H1 (cell line): ENCODE measurements around the gene BPIFA2. TPM values are rescaled to one million over a fixed set of nuclear protein-coding genes. Genes with fewer than 3 reads are reported as not detected.

Experiments
- CTCF ChIA-PET: fragments of 300-600 bp; sonication (Branson Sonifier 250); formaldehyde crosslinking; loops from one replicate; lab custom pipeline; 2021; ENCODE audit not compliant: partially characterized antibody; lab: Charles Lee
- POLR2A ChIA-PET: fragments of 300-600 bp; sonication (Branson Sonifier 250); formaldehyde crosslinking; loops from one replicate; lab custom pipeline; 2021; ENCODE audit warnings: inconsistent platforms; ENCODE audit not compliant: partially characterized antibody; lab: Charles Lee
- DNase-seq, 2 experiments: peaks; one replicate each; pipeline versions ENCODE4 v3.0.0 to v3.0.0-alpha.2; 2010 to 2022; ENCODE audit warnings: low spot score in 2 of 2, low read depth in 1 of 2, mixed read lengths in 1 of 2
- FAIRE-seq: peaks from 2 replicates; lab custom pipeline; 2011; peaks lifted over from hg19 to GRCh38; lab: Jason Lieb, UNC
- H2AFZ ChIP-seq: 2 replicates; pipeline ENCODE4 v1.8.1; 2012; ENCODE audit warnings: low read length, inconsistent platforms
- H2AK5ac ChIP-seq: 2 replicates; pipeline ENCODE4 v1.6.1; 2013; ENCODE audit warnings: low read depth, low read length
- H2BK120ac ChIP-seq: replicated peaks from 2 replicates; pipeline ENCODE3; 2013; ENCODE audit warnings: low read depth, low read length, inconsistent platforms
- H2BK12ac ChIP-seq: 2 replicates; pipeline ENCODE4 v1.6.1; 2013; ENCODE audit warnings: low read depth, low read length
- H2BK15ac ChIP-seq: 2 replicates; pipeline ENCODE4 v1.6.1; 2013; ENCODE audit warnings: low read length
- H2BK20ac ChIP-seq: 2 replicates; pipeline ENCODE4 v1.6.1; 2013; ENCODE audit warnings: low read length
- H2BK5ac ChIP-seq: 2 replicates; pipeline ENCODE4 v1.6.1; 2013; ENCODE audit warnings: low read depth, low read length
- H3K14ac ChIP-seq: 2 replicates; pipeline ENCODE4 v1.6.1; 2013; ENCODE audit warnings: inconsistent platforms; ENCODE audit not compliant: insufficient read length
- H3K18ac ChIP-seq: 2 replicates; pipeline ENCODE4 v1.6.1; 2013; ENCODE audit warnings: low read length; ENCODE audit errors: extremely low read depth
- H3K23ac ChIP-seq: 2 replicates; pipeline ENCODE4 v1.6.1; 2013; ENCODE audit warnings: inconsistent platforms; ENCODE audit not compliant: insufficient read length
- H3K23me2 ChIP-seq: 2 replicates; pipeline ENCODE4 v1.6.1; 2013; ENCODE audit warnings: low read depth, low read length
- H3K27ac ChIP-seq: 2 replicates; pipeline ENCODE4 v1.6.1; 2011; ENCODE audit warnings: low read depth, low read length, inconsistent platforms
- H3K27me3 ChIP-seq, 4 experiments: replicated peaks in 1 of 4; 1 replicate in 1 of 4; 2 replicates in 3 of 4; pipeline versions ENCODE4 v1.6.1 to v1.8.1; 2011 to 2013; ENCODE audit warnings: low read length in 3 of 4, mild to moderate bottlenecking in 3 of 4, inconsistent platforms in 2 of 4, mixed read lengths in 2 of 4, moderate library complexity in 1 of 4; ENCODE audit not compliant: control insufficient read depth in 3 of 4, insufficient read depth in 3 of 4; ENCODE audit errors: extremely low read depth in 1 of 4
- H3K36me3 ChIP-seq, 4 experiments: 2 replicates each; pipeline versions ENCODE4 v1.6.1 to v1.8.1; 2011 to 2013; ENCODE audit warnings: mild to moderate bottlenecking in 4 of 4, low read length in 3 of 4, moderate library complexity in 2 of 4, control low read depth in 1 of 4, inconsistent platforms in 1 of 4; ENCODE audit not compliant: insufficient read depth in 4 of 4, control insufficient read depth in 2 of 4
- H3K4ac ChIP-seq: replicated peaks from 2 replicates; pipeline ENCODE3; 2013; ENCODE audit warnings: low read length, low read depth, mixed read lengths, inconsistent platforms; ENCODE audit not compliant: insufficient read length
- H3K4me1 ChIP-seq, 4 experiments: replicated peaks in 1 of 4; 1 replicate in 1 of 4; 2 replicates in 3 of 4; pipeline versions ENCODE4 v1.6.1 to v1.8.1; 2011 to 2013; ENCODE audit warnings: low read length in 3 of 4, inconsistent platforms in 2 of 4, mixed read lengths in 1 of 4; ENCODE audit not compliant: insufficient read depth in 4 of 4, control insufficient read depth in 3 of 4
- H3K4me2 ChIP-seq, 2 experiments: 2 replicates each; pipeline versions ENCODE4 v1.6.1 to v1.8.1; 2011 to 2013; ENCODE audit warnings: low read depth in 2 of 2, low read length in 2 of 2, control low read depth in 1 of 2, inconsistent platforms in 1 of 2, mild to moderate bottlenecking in 1 of 2; ENCODE audit not compliant: insufficient read depth in 1 of 2
- H3K4me3 ChIP-seq, 4 experiments: fragments of 200-600, 300-600 bp in 1 of 4; sonication (generic), shearing (Covaris generic), sonication (Bioruptor Twin) in 1 of 4; 2 replicates each; pipeline versions ENCODE4 v1.5.1 to v1.8.1; 2011 to 2016; ENCODE audit warnings: low read length in 4 of 4, low read depth in 3 of 4, control low read depth in 2 of 4, inconsistent platforms in 2 of 4, mild to moderate bottlenecking in 2 of 4, mixed read lengths in 1 of 4, moderate library complexity in 1 of 4; ENCODE audit not compliant: insufficient read depth in 2 of 4; ENCODE audit errors: extremely low read depth in 1 of 4
- H3K56ac ChIP-seq: replicated peaks from 2 replicates; pipeline ENCODE3; 2013; ENCODE audit warnings: low read depth, mild to moderate bottlenecking, mixed read lengths, low read length, inconsistent platforms; ENCODE audit not compliant: insufficient read length
- H3K79me1 ChIP-seq: 2 replicates; pipeline ENCODE4 v1.6.1; 2013; ENCODE audit warnings: low read depth, low read length, control low read depth
- H3K79me2 ChIP-seq, 2 experiments: 2 replicates each; pipeline versions ENCODE4 v1.6.1 to v1.8.1; 2012 to 2013; ENCODE audit warnings: low read length in 2 of 2, mild to moderate bottlenecking in 2 of 2, inconsistent platforms in 1 of 2; ENCODE audit not compliant: insufficient read depth in 2 of 2, control insufficient read depth in 1 of 2
- H3K9ac ChIP-seq, 4 experiments: replicated peaks in 1 of 4; 1 replicate in 1 of 4; 2 replicates in 3 of 4; pipeline versions ENCODE4 v1.6.1 to v1.8.1; 2011 to 2013; ENCODE audit warnings: low read depth in 3 of 4, low read length in 3 of 4, control low read depth in 2 of 4, mild to moderate bottlenecking in 2 of 4, moderate library complexity in 2 of 4, inconsistent platforms in 1 of 4; ENCODE audit errors: extremely low read depth in 1 of 4
- H3K9me3 ChIP-seq, 2 experiments: 2 replicates each; pipeline versions ENCODE4 v1.6.1 to v1.8.1; 2012 to 2013; ENCODE audit warnings: mild to moderate bottlenecking in 2 of 2, moderate library complexity in 2 of 2, control low read depth in 1 of 2, inconsistent platforms in 1 of 2, low read depth in 1 of 2, low read length in 1 of 2, mixed read lengths in 1 of 2; ENCODE audit not compliant: insufficient read depth in 2 of 2
- H4K20me1 ChIP-seq, 2 experiments: replicated peaks in 1 of 2; 2 replicates each; pipeline versions ENCODE3 to v1.8.1; 2011 to 2013; ENCODE audit warnings: inconsistent platforms in 2 of 2, low read length in 2 of 2, mild to moderate bottlenecking in 1 of 2; ENCODE audit not compliant: insufficient read depth in 2 of 2, control insufficient read depth in 1 of 2
- H4K5ac ChIP-seq: 2 replicates; pipeline ENCODE4 v1.6.1; 2013; ENCODE audit warnings: low read length, low read depth, mixed read lengths, inconsistent platforms; ENCODE audit not compliant: insufficient read length
- H4K8ac ChIP-seq: 2 replicates; pipeline ENCODE4 v1.8.0; 2013; ENCODE audit warnings: mild to moderate bottlenecking, moderate library complexity, low read length, inconsistent platforms; ENCODE audit not compliant: insufficient read depth; ENCODE audit errors: extremely low read depth
- H4K91ac ChIP-seq: replicated peaks from 2 replicates; pipeline ENCODE3; 2013; ENCODE audit warnings: low read length, mixed read lengths, inconsistent platforms; ENCODE audit not compliant: insufficient read length
- CHD2 ChIP-seq: IDR thresholded peaks from 2 replicates; pipeline ENCODE4 v1.6.1; 2012; ENCODE audit warnings: low read length, improper control_type of control experiment
- GTF2F1 ChIP-seq: IDR thresholded peaks from 2 replicates; pipeline ENCODE4 v1.6.1; 2012; ENCODE audit warnings: low read depth, low read length, improper control_type of control experiment, borderline replicate concordance
- SIRT6 ChIP-seq: IDR thresholded peaks from one replicate; pipeline ENCODE4 v1.7.1; 2012; ENCODE audit warnings: low read length, inconsistent platforms
- SP1 ChIP-seq: IDR thresholded peaks from 2 replicates; pipeline ENCODE4 v1.6.1; 2011; ENCODE audit warnings: low read depth, low read length
- SP4 ChIP-seq: IDR thresholded peaks from 2 replicates; pipeline ENCODE4 v1.6.1; 2012; ENCODE audit warnings: low read length, inconsistent platforms
- SUZ12 ChIP-seq: fragments of 200-600 bp; sonication (generic); IDR thresholded peaks from 2 replicates; pipeline ENCODE4 v1.6.1; 2012; ENCODE audit warnings: mild to moderate bottlenecking, inconsistent platforms, low read length, moderate library complexity, mixed read lengths
- TBP ChIP-seq: IDR thresholded peaks from 2 replicates; pipeline ENCODE4 v1.6.1; 2011; ENCODE audit warnings: low read depth, low read length, improper control_type of control experiment
- USF2 ChIP-seq: IDR thresholded peaks from 2 replicates; pipeline ENCODE4 v1.6.1; 2011; ENCODE audit warnings: low read length, improper control_type of control experiment
- WGBS, 2 experiments: shearing (Covaris generic) in 1 of 2; methylation state at CpG; one replicate each; pipeline versions ENCODE4 v1.1.6 to v1.1.7; 2013 to 2015; ENCODE audit warnings: low lambda C conversion rate in 2 of 2, mixed read lengths in 2 of 2, inconsistent platforms in 1 of 2, low coverage in 1 of 2, missing lambda C conversion rate in 1 of 2; ENCODE audit not compliant: insufficient replicate concordance in 2 of 2, insufficient coverage in 1 of 2, insufficient read length in 1 of 2; ENCODE audit errors: extremely low coverage in 1 of 2, missing lambda C conversion rate in 1 of 2; 5-methylcytosine and 5-hydroxymethylcytosine counted together
- polyA plus RNA-seq, 7 experiments: library from polyadenylated mRNA; depleted of rRNA in 3 of 7; stranded (reverse) in 5 of 7; unstranded in 2 of 7; fragments of >200 nt in 5 of 7; fragments of 200-250 nt in 2 of 7; gene quantifications; 1 replicate in 5 of 7; 2 replicates in 1 of 7; 4 replicates in 1 of 7; pipeline versions ENCODE4 v1.2.1 to v1.2.3, GENCODE V29; 2011 to 2013; ENCODE audit warnings: missing spikeins in 2 of 7, mixed read lengths in 2 of 7
- total RNA-seq: library from RNA; stranded (reverse); fragmentation: NEBNext Ultra II Directional; extraction: Animal tissue kit (Norgen Biotek cat#: 25700); gene quantifications from 2 replicates; pipeline ENCODE4 v1.2.1, GENCODE V29; 2021

BPIFA2 gene
- total and polyA plus RNA-seq, 2 of the 8 experiments (the other 6 are each of a cell fraction or from before 2014, with no cell fraction given) = not detected

GRCh38 chr20:33130568-33131061 is 37.3 kb upstream of the BPIFA2 start:
- Histone ChIP-seq H3K4me3 (no peak overlapping the region), H3K9me3 (no peaks in the 10 kb centered on the region), H2AFZ (no peak overlapping the region), H3K4me1 (peaks cover 0 to 9% (median 3%) of the 10 kb centered on the region in 4 experiments; a peak in 2 of 7 replicates), H3K23me2 (no peaks in the 10 kb centered on the region), H3K23ac (no peak overlapping the region), H2BK12ac (no peak overlapping the region), H3K27ac (no peak overlapping the region), H3K18ac (no peak overlapping the region), H4K20me1 (no peaks in the 10 kb centered on the region), H3K79me1 (no peaks in the 10 kb centered on the region), H2BK5ac (no peak overlapping the region), H2BK20ac (no peak overlapping the region), H2AK5ac (no peak overlapping the region), H3K56ac (no peak overlapping the region), H4K8ac (no peak overlapping the region), H2BK120ac (no peak overlapping the region), H2BK15ac (no peak overlapping the region), H4K5ac (no peak overlapping the region), H3K79me2 (no peaks in the 10 kb centered on the region), H3K4ac (no peak overlapping the region), H3K36me3 (no peaks in the 10 kb centered on the region), H4K91ac (no peak overlapping the region), H3K14ac (no peak overlapping the region), H3K4me2 (no peak overlapping the region), H3K27me3 (no peaks in the 10 kb centered on the region), H3K9ac (no peak overlapping the region)
- POLR2A ChIA-PET = no interaction called here
- no peak for DNase-seq
- FAIRE-seq = no peak
- CTCF ChIA-PET = interaction anchor here (1.3 to 1.6 kb wide), 3 partner anchors 21 to 35 kb away, joined by 3 to 6 read pairs (median 3); no protein-coding TSS in a partner anchor
- WGBS, 2 experiments = 91% methylated on average over 9 of the region's 9 CpGs; no CpG with 5 or more reads in 1 of the 2 experiments
- no peak for TF ChIP-seq TBP
- no peak for TF ChIP-seq SUZ12
- TF ChIP-seq SP1 = no peak
- TF ChIP-seq SIRT6 = no peak
- TF ChIP-seq SP4 = no peak
- no peak for TF ChIP-seq GTF2F1
- TF ChIP-seq USF2 = no peak
- TF ChIP-seq CHD2 = no peak
